ENCODE data around the gene TMEM229B. TPM values are rescaled to one million over a fixed set of nuclear protein-coding genes. Genes with fewer than 3 reads are reported as not detected.

Gene TMEM229B
- total RNA-seq, 1 experiment from 2014 or later: not detected

DNA sequence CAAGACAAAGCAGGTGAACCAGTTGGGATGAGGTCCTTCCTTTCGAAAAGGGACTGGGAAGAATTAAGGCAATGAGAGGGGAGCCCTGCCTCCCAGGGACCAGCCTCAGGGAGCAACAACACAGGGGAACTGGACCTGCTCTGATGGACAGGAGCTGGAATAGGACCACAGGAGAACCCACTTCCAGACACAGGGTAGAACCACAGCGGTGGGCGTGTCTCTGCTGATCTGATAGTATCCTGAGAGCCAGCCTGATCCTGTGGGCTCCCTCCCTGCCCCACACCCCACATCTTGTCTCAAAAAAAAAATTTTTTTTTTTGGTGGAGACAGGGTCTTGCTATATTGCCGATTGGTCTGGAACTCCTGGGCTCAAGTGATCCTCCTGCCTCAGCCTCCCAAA lies 62.9 kb downstream of the TMEM229B start:
- no peak for DNase-seq (ENCODE audit: low read depth)

GRCh38 chr14:67424539-67424938 lies 64.0 kb downstream of the TMEM229B start:
- no peak for DNase-seq (ENCODE audit: low read depth)

DNA sequence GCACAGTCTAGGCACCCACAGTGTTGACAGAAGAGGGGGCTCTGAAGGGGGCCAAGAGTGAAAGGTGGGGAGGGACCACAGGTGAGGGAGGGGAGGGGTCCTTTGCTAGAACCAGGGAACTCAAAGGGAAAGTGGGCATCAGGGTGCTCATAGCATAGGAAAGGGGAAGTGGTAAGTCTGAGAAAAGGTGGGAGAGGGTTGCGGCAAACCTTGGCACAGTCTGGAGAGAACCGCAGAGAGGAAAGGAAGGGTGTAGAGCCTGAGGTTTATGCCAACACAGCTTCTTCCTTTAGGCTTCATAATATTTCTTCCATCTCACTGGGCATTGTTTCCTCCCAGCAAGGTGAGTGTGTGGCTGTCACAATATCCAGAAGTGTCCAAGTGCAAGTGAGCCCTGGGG lies 65.1 kb downstream of the TMEM229B start:
- DNase-seq (ENCODE audit: low read depth): no peak

DNA sequence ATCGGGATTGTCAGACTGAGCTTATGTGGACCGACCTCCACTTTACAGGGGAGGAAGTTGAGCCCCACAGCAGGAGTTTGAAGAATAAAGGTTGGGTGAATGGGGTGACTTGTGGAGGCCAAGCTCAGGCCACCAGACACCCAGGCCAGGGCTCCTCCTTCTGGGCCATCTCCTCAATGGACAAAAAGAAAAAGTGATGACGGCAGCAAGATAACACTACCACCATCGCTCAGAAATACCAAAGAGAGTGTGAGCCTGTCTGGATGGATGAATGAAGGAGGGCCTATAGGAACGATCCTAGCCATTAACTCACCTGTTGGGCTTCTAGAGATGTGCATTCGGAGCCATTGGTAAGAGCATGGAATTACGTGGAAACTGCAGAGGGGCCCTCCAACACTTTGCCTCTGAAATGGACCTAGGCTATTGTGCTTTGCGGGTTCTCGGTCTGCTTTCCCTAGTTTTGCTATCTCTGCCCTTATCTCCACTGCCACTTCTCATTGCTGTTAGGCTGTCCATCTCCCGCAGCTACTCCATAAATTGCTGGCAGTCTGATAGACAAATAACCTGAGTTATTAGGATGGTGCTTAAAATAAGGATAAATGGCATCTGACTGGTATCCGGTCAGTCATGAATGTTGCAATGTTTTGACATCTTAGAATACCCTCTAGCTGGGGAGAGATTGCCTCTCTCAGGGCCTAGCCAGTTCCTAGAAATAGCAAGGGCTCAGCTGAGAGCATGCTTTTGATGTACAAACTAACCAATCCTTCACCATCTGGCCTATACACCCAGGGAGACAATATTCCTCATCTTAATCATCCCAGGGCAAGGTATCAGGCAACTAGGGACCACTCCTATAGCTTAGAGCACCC lies 66.9 kb downstream of the TMEM229B start:
- no peak for DNase-seq (ENCODE audit: low read depth)

Other genes starting within 250 kb of the TMEM229B start
- 23.8 and 25.2 TPM in 2 replicates for gene PALS1, start 247.3 kb downstream of the TMEM229B start, total RNA-seq (2014; rRNA removed)
- 135 and 139 TPM in 2 replicates for gene ATP6V1D, start 128.9 kb downstream of the TMEM229B start, total RNA-seq (2014; rRNA removed)
- gene EIF2S1, start 128.4 kb downstream of the TMEM229B start, total RNA-seq (2014; rRNA removed): 285 and 310 TPM in 2 replicates
- gene PLEK2, start 76.6 kb downstream of the TMEM229B start, total RNA-seq (2014; rRNA removed): 0.34 and 0.64 TPM in 2 replicates
- 0.06 TPM in 1 of 2 replicates, not detected in the other for gene PLEKHH1, start 44.6 kb upstream of the TMEM229B start, total RNA-seq (2014; rRNA removed)
- 11.3 and 13.4 TPM in 2 replicates for gene PIGH, start 111.5 kb upstream of the TMEM229B start, total RNA-seq (2014; rRNA removed)
- gene ARG2, start 131.2 kb upstream of the TMEM229B start, total RNA-seq (2014; rRNA removed): 0.80 and 3.1 TPM in 2 replicates
- gene VTI1B, start 185.9 kb upstream of the TMEM229B start, total RNA-seq (2014; rRNA removed): 48.7 and 52.8 TPM in 2 replicates
- 69.7 and 78.0 TPM in 2 replicates for gene RDH11, start 207.0 kb upstream of the TMEM229B start, total RNA-seq (2014; rRNA removed)
- not detected in 2 replicates for gene RDH12, start 213.2 kb upstream of the TMEM229B start, total RNA-seq (2014; rRNA removed)

Data from LHCN-M2 (cell line).